GM20000 (cell line): ENCODE measurements around the gene SNX20.

ENCODE experiments used
- DNase-seq: peaks from one replicate; pipeline ENCODE4 v3.0.0; 2012; ENCODE audit warnings: low spot score
- TF ChIP-seq, protein P1 (sequence below): IDR thresholded peaks from 2 replicates; pipeline ENCODE4 v1.5.1; 2012; ENCODE audit warnings: mild to moderate bottlenecking, control low read depth; ENCODE audit errors: extremely low read depth, missing control alignments

Gene SNX20

DNA sequence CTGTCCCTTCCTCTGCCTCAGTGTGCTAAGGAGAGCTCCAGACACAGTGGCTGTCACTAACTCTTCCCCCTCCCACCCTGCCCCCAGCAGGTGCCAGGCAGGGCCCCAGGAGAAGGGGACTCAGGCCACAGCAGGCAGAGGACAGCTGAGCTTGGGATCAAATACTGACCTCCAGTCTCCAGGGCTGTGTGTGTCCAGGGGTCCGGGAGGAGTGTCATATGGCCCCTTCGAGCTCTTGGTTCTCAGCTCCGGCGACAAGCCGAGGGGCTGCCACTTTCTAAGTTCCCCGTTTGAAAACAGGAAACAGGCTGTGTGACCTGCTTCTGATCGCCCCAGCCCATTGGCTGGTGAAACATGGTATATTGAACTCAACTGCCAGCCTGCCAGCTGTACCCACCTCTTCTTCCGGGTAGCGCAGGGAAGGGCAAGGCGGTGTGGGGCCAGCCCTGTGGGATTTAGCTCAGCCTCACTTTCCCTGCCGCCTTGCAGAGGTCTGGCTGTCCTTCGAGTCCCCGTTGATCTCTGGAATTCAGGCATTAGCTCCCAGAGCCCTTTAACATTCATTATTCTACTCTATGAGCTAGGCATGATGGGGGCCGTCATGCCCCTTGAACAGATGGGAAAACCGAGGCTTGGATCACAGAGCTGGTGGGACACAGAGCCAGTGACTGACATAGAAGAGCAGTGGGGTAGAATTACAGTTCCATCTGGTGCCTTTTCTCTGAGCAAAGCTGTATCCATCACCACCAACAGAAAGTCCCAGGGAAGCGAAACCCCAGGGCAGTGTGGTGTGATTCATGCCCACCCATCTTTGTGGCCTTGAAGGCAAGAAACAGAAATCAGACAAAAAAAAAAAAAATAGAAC lies at the start of gene SNX20:
SNX20 (minus strand) TSS at position 292 of the 865 bp plus-strand sequence. CDS start 3,786 bp downstream, outside the sequence.
- TF ChIP-seq, protein P1, sequence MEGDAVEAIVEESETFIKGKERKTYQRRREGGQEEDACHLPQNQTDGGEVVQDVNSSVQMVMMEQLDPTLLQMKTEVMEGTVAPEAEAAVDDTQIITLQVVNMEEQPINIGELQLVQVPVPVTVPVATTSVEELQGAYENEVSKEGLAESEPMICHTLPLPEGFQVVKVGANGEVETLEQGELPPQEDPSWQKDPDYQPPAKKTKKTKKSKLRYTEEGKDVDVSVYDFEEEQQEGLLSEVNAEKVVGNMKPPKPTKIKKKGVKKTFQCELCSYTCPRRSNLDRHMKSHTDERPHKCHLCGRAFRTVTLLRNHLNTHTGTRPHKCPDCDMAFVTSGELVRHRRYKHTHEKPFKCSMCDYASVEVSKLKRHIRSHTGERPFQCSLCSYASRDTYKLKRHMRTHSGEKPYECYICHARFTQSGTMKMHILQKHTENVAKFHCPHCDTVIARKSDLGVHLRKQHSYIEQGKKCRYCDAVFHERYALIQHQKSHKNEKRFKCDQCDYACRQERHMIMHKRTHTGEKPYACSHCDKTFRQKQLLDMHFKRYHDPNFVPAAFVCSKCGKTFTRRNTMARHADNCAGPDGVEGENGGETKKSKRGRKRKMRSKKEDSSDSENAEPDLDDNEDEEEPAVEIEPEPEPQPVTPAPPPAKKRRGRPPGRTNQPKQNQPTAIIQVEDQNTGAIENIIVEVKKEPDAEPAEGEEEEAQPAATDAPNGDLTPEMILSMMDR = no peak
- DNase-seq = peak; percentile 74

GRCh38 chr16:50724306-50724705 lies 43.2 kb upstream of the SNX20 start:
- no peak for DNase-seq
- TF ChIP-seq, protein P1 = no peak

- TF ChIP-seq, protein P1 = no peak
- DNase-seq = no peak
These were observed 41.8 kb upstream of the SNX20 start for GRCh38 chr16:50722960-50723359.

DNA sequence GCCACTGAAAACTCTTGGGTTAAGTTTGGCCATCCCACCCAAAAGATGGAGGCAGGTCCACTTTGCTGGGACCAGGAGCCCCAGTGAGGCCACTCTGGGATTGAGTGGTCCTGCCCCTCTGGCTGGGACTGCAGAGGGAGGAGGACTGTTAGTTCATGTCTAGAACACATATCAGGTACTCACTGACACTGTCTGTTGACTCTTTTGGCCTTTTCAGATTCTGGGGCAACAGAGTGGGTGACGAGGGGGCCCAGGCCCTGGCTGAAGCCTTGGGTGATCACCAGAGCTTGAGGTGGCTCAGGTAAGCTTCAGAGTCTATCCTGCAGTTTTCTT lies 41.3 kb upstream of the SNX20 start:
- DNase-seq = no peak
- TF ChIP-seq, protein P1 = no peak

DNA sequence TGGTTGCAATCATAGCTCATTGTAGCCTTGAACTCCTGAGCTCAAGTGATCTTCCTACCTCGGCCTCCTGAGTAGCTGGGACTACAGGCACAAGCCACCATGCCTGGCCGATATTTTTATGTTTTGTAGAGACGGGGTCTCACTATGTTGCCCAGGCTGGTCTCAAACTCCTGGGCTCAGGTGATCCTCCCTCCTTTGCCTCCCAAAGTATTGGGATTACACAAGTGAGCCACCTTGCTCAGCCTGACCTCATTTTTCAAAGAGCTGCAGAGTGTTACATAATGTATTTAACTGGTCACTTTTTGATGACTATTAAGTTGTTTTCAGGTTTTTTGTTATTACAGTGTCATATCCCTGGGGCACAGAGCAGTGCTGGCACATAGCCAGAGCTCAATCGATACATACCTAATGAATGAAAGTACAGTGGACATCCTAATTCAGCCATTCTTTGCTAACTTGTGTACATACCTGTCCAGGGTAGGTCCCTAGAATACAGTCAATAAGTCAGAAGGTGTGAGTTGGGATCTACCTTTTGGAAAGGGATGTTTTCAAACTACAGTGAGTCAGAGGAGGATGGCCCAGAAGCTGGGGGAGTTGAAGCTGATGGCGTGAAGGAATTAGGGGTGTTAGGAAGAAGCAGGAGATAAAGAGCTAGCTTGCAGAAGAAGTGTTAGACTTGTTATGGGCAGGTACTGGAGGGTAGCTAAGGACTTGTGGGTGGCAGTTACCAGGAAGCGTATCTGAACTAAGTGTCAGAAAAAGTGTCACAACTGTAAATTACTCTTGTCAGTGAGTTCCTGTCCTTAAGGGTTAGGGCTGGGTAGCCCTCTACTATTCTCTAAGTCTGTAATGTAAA lies 40.7 kb upstream of the SNX20 start:
- TF ChIP-seq, protein P1 = no peak
- no peak for DNase-seq

DNA sequence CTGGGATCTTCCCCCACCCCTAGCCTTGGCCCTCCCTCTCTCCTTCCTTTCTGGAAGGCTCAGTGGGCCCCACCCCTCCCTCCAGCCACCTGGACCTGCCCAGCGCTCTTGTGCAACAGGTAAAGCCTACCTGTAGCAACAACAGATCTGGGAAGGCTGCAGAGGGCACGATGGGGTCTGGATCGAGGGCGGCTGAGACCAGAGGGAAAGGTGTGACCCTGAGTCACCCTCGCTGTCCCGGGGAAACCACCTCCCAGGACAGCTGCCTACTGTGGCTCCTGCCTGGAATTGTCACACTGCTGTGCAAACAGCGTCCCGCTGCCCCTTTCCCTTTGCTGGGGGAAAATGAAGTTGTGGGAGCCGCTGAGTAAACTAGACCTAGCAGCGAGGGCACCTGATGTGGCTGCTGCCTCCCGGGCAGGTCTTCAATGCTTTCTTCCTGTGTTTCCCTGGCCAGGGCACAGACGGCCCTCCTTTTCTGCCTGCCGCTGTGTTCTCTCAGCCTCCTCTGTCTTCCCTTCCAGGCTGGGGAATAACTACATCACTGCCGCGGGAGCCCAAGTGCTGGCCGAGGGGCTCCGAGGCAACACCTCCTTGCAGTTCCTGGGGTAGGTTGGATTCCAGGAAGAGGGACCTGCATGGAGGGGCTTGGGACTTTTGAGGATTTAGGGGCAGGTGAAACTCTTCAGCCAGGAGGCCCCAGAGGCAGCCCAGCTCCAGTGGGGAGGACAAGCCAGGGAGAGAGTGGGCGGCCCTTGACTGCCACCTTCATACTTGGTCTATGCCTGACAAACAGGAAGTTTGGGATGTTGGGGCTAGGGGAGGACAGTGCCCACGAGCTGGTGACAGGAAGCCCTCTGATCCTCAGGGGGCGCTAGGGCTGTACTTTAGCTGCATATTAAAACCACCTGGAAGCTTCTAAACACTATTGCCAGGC lies 38.6 kb upstream of the SNX20 start:
- TF ChIP-seq, protein P1 = no peak
- DNase-seq = no peak
